Right lobe of liver (tissue), 4 donors: Measurements from ENCODE around the gene AKR1B1.

ENCODE experiments used
- POLR2A ChIP-seq: fragments of 450-650 bp; IDR thresholded peaks from one replicate; pipeline ENCODE4 v1.6.1; 2017; ENCODE audit warnings: antibody characterized with exemption, mild to moderate bottlenecking
- TF ChIP-seq, protein P1 (sequence below), 4 donors: fragments of 200-600 bp in 3 of 4; fragments of 450-650 bp in 1 of 4; IDR thresholded peaks; one replicate each; pipeline versions ENCODE4 v1.5.1 to v1.8.0; 2016 to 2022; ENCODE audit warnings: antibody characterized with exemption in 4 of 4, mild to moderate bottlenecking in 2 of 4
- donor health status: DM: no; HTN: no; CAD: no.
- donor health status: DM: no; HTN: no; CAD: no.
- donor health status: DM: no; HTN: yes; CAD: no.

DNA sequence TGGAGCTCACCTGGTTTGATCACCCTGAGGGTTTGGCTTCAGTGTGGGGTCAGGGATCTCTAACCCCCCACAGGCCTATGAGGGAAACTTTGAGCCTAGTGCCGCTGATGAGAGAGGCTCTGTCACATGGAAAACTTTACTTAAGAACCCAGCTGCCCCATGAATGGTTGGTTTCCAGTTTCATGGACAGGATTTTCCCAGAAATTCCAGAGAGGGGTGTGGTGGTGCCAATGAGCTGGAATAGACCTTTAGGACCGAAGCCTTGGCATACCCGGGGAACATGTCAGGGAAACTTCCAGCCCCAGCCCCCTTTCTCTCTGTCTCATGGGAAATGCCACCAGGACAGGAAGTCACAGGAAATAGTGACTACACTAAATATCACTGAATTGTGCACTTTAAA, 36.9 kb downstream of the AKR1B1 start:
- TF ChIP-seq, protein P1, sequence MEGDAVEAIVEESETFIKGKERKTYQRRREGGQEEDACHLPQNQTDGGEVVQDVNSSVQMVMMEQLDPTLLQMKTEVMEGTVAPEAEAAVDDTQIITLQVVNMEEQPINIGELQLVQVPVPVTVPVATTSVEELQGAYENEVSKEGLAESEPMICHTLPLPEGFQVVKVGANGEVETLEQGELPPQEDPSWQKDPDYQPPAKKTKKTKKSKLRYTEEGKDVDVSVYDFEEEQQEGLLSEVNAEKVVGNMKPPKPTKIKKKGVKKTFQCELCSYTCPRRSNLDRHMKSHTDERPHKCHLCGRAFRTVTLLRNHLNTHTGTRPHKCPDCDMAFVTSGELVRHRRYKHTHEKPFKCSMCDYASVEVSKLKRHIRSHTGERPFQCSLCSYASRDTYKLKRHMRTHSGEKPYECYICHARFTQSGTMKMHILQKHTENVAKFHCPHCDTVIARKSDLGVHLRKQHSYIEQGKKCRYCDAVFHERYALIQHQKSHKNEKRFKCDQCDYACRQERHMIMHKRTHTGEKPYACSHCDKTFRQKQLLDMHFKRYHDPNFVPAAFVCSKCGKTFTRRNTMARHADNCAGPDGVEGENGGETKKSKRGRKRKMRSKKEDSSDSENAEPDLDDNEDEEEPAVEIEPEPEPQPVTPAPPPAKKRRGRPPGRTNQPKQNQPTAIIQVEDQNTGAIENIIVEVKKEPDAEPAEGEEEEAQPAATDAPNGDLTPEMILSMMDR (IDR thresholded peaks at IDR 0.05): no peak
- no peak for TF ChIP-seq POLR2A
